ENCODE data around the gene CEL.
"Not testable (repeated sequence)": the region's sequence is repeated elsewhere in the genome, so short reads cannot be mapped to it uniquely, and the experiment has no call there.

Gene CEL

DNA sequence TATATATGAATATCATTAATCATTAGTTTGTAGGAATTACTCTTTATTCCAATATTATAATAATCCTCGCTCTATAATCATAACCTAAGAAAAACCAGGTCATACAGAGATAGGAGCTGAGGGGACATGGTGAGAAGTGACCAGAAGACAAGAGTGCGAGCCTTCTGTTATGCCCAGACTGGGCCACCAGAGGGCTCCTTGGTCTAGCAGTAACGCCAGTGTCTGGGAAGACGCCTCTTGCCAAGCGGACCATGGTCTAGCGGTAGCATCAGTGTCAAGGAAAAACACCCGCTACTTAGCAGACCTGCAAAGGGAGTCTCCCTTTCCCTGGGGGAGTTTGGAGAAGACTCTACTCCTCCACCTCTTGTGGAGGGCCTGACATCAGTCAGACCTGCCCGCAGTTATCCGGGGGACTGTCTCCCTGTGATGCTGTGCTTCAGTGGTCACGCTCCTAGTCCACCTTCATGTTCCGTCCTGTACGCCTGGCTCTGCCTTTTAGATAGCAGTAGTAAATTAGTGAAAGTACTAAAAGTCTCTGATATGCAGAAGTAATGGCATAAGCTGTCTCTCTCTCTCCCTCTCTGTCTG, 20.8 kb upstream of the CEL start:
- peak; percentile 51 for DNase-seq (ENCODE audit: low read depth)
- H3K4me3 ChIP-seq (ENCODE audit: low read depth, low read length), result not testable (repeated sequence)
- peak; percentile 51 for TF ChIP-seq CTCF (IDR thresholded peaks at IDR 0.05; ENCODE audit: insufficient read depth, low read depth, low read length, missing control alignments)

DNA sequence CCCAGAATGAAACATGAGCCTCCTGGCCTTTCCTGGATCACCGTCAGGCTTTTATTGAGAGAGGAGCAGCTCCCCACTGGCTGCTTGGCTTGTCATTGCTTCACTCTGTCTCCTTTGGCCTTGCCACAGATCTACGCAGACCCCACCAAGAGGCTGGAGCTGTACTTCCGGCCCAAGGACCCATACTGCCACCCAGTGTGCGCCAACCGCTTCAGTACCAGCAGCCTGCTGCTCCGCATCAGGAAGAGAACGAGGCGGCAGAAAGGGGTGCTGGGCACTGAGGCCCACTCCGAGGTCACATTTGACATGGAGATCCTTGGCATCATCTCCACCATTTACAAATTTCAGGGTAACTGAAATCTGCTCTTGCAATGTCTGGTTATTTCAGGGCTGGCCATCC, 19.8 kb upstream of the CEL start:
- DNase-seq (ENCODE audit: low read depth), result no peak
- no peak for TF ChIP-seq CTCF (IDR thresholded peaks at IDR 0.05; ENCODE audit: insufficient read depth, low read depth, low read length, missing control alignments)
- H3K4me3 ChIP-seq (ENCODE audit: low read depth, low read length), result no peak overlapping the region

GRCh38 chr9:133042676-133043075, 19.1 kb upstream of the CEL start:
- no peak for TF ChIP-seq CTCF (IDR thresholded peaks at IDR 0.05; ENCODE audit: insufficient read depth, low read depth, low read length, missing control alignments)
- DNase-seq (ENCODE audit: low read depth), result no peak
- H3K4me3 ChIP-seq (ENCODE audit: low read depth, low read length), result no peak overlapping the region

DNA sequence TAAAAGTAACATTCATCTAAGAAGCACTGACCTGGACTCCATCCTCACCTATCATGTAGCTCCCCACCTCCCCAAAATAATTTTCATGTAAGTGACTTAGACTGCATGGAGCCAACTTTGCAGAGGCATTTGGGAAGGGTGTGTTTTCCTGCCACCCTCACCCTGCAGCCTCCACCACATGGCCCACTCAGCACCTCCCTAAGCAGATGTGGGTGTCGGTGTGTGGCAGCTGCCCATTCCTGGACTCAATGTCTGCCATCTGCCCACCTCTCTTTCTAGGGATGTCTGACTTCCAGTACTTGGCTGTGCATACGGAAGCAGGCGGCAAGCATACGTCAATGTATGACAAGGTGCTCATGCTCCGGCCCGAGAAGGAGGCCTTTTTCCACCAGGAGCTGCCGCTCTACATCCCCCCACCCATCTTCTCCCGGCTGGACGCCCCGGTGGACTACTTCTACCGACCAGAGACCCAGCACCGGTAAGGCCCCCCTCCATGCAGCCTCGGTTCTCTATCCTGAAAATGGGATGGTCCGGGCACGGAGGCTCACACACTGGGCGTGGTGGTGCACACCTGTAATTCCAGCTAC, 18.2 kb upstream of the CEL start:
- TF ChIP-seq CTCF (IDR thresholded peaks at IDR 0.05; ENCODE audit: insufficient read depth, low read depth, low read length, missing control alignments), result no peak
- H3K4me3 ChIP-seq (ENCODE audit: low read depth, low read length), result no peak overlapping the region
- no peak for DNase-seq (ENCODE audit: low read depth)

GRCh38 chr9:133044125-133044524, 17.7 kb upstream of the CEL start:
- no peak for DNase-seq (ENCODE audit: low read depth)
- no peak overlapping the region for H3K4me3 ChIP-seq (ENCODE audit: low read depth, low read length)
- TF ChIP-seq CTCF (IDR thresholded peaks at IDR 0.05; ENCODE audit: insufficient read depth, low read depth, low read length, missing control alignments), result no peak

DNA sequence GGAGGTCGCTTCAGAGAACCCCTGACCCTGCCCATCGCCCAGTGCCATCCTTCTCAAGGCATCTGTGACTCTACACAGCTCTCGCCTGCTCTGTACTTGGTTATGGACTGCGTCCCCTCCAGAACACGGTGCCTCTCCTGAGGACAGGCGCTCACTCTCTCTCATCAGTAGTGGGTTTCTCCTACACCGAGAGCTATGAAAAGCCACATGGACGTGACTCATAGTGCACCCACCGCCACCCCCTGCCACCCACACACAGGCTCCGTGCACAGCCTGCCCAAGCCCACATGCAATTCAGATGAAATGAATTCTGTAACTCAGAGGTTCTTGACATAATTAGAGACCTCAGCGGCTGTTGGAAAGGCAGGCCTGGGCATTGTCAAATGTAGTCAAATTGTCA, 17.1 kb upstream of the CEL start:
- DNase-seq (ENCODE audit: low read depth), result no peak
- TF ChIP-seq CTCF (IDR thresholded peaks at IDR 0.05; ENCODE audit: insufficient read depth, low read depth, low read length, missing control alignments), result no peak
- no peak overlapping the region for H3K4me3 ChIP-seq (ENCODE audit: low read depth, low read length)

GRCh38 chr9:133045132-133045531, 16.6 kb upstream of the CEL start:
- no peak overlapping the region for H3K4me3 ChIP-seq (ENCODE audit: low read depth, low read length)
- no peak for DNase-seq (ENCODE audit: low read depth)
- TF ChIP-seq CTCF (IDR thresholded peaks at IDR 0.05; ENCODE audit: insufficient read depth, low read depth, low read length, missing control alignments), result no peak

All from GM12865 (cell line).